MG63 (cell line): ENCODE measurements around the gene HADHA. TPM values are rescaled to one million over a fixed set of nuclear protein-coding genes. Genes with fewer than 3 reads are reported as not detected.

ENCODE experiments used
- DNase-seq: peaks from one replicate; pipeline ENCODE4 v3.0.0-alpha.2; 2020
- H3K27me3 ChIP-seq: fragments of 250-450 bp; sonication (Bioruptor Pico); 2 replicates; pipeline ENCODE4 v1.5.1; 2020; ENCODE audit warnings: mild to moderate bottlenecking, moderate library complexity
- H3K36me3 ChIP-seq: fragments of 250-450 bp; sonication (Bioruptor Pico); 2 replicates; pipeline ENCODE4 v1.5.1; 2020; ENCODE audit warnings: mild to moderate bottlenecking, moderate library complexity
- H3K4me3 ChIP-seq: fragments of 250-450 bp; sonication (Bioruptor Pico); 2 replicates; pipeline ENCODE4 v1.5.1; 2020; ENCODE audit warnings: mild to moderate bottlenecking, moderate library complexity
- H3K9me3 ChIP-seq: fragments of 250-450 bp; sonication (Bioruptor Pico); 2 replicates; pipeline ENCODE4 v1.5.1; 2020; ENCODE audit warnings: mild to moderate bottlenecking, moderate library complexity
- total RNA-seq: library from RNA; depleted of rRNA; stranded (reverse); fragments of >200 nt; shearing (Covaris generic); gene quantifications from 2 replicates; pipeline ENCODE4 v1.2.3, GENCODE V29; 2014; ENCODE audit warnings: low replicate concordance

Gene HADHA
- total RNA-seq, 1 experiment from 2014 or later: 141 TPM

GRCh38 chr2:26185954-26186770 lies 58.3 kb downstream of the HADHA start:
- H3K36me3 ChIP-seq: no peaks in the 10 kb centered on the region
- no peak for DNase-seq
- no peaks in the 10 kb centered on the region for H3K9me3 ChIP-seq
- H3K27me3 ChIP-seq: no peaks in the 10 kb centered on the region
- H3K4me3 ChIP-seq: no peak overlapping the region

- H3K36me3 ChIP-seq: no peaks in the 10 kb centered on the region
- no peak overlapping the region for H3K4me3 ChIP-seq
- no peaks in the 10 kb centered on the region for H3K27me3 ChIP-seq
- H3K9me3 ChIP-seq: no peaks in the 10 kb centered on the region
- DNase-seq: no peak
These were observed 59.0 kb downstream of the HADHA start for GRCh38 chr2:26185304-26185928.

- Histone ChIP-seq H3K36me3 (no peaks in the 10 kb centered on the region), H3K4me3 (no peak overlapping the region), H3K27me3 (no peaks in the 10 kb centered on the region), H3K9me3 (no peaks in the 10 kb centered on the region)
- DNase-seq: no peak
These were observed 59.7 kb downstream of the HADHA start for GRCh38 chr2:26184555-26185303.

- Histone ChIP-seq H3K27me3 (no peaks in the 10 kb centered on the region), H3K36me3 (no peaks in the 10 kb centered on the region), H3K9me3 (no peaks in the 10 kb centered on the region), H3K4me3 (no peak overlapping the region)
- DNase-seq: no peak
These were observed 60.3 kb downstream of the HADHA start for GRCh38 chr2:26184121-26184520.

- Histone ChIP-seq H3K9me3 (no peaks in the 10 kb centered on the region), H3K4me3 (no peak overlapping the region), H3K36me3 (no peaks in the 10 kb centered on the region), H3K27me3 (no peaks in the 10 kb centered on the region)
- no peak for DNase-seq
These were observed 61.4 kb downstream of the HADHA start for GRCh38 chr2:26182887-26183630.

GRCh38 chr2:26182441-26182840 lies 62.0 kb downstream of the HADHA start:
- no peak for DNase-seq
- Histone ChIP-seq H3K9me3 (no peaks in the 10 kb centered on the region), H3K27me3 (no peaks in the 10 kb centered on the region), H3K36me3 (no peaks in the 10 kb centered on the region), H3K4me3 (no peak overlapping the region)

- Histone ChIP-seq H3K4me3 (no peak overlapping the region), H3K9me3 (no peaks in the 10 kb centered on the region), H3K36me3 (no peaks in the 10 kb centered on the region), H3K27me3 (no peaks in the 10 kb centered on the region)
- DNase-seq: no peak
These were observed 65.0 kb downstream of the HADHA start for GRCh38 chr2:26179446-26179913.

GRCh38 chr2:26178746-26179436 lies 65.5 kb downstream of the HADHA start:
- H3K9me3 ChIP-seq: no peaks in the 10 kb centered on the region
- no peak for DNase-seq
- no peaks in the 10 kb centered on the region for H3K27me3 ChIP-seq
- H3K36me3 ChIP-seq: no peaks in the 10 kb centered on the region
- H3K4me3 ChIP-seq: no peak overlapping the region

GRCh38 chr2:26178246-26178645 lies 66.2 kb downstream of the HADHA start:
- no peak for DNase-seq
- Histone ChIP-seq H3K36me3 (no peaks in the 10 kb centered on the region), H3K9me3 (no peaks in the 10 kb centered on the region), H3K4me3 (no peak overlapping the region), H3K27me3 (no peaks in the 10 kb centered on the region)

GRCh38 chr2:26177122-26177521 lies 67.3 kb downstream of the HADHA start:
- no peaks in the 10 kb centered on the region for H3K9me3 ChIP-seq
- H3K27me3 ChIP-seq: no peaks in the 10 kb centered on the region
- no peaks in the 10 kb centered on the region for H3K36me3 ChIP-seq
- DNase-seq: no peak
- no peak overlapping the region for H3K4me3 ChIP-seq

GRCh38 chr2:26176279-26176615 lies 68.2 kb downstream of the HADHA start:
- H3K9me3 ChIP-seq: no peaks in the 10 kb centered on the region
- no peaks in the 10 kb centered on the region for H3K27me3 ChIP-seq
- no peak for DNase-seq
- no peak overlapping the region for H3K4me3 ChIP-seq
- H3K36me3 ChIP-seq: no peaks in the 10 kb centered on the region

- Histone ChIP-seq H3K27me3 (no peaks in the 10 kb centered on the region), H3K9me3 (no peaks in the 10 kb centered on the region), H3K4me3 (no peak overlapping the region), H3K36me3 (no peaks in the 10 kb centered on the region)
- DNase-seq: no peak
These were observed 68.8 kb downstream of the HADHA start for GRCh38 chr2:26175466-26176278.

GRCh38 chr2:26174691-26175465 lies 69.6 kb downstream of the HADHA start:
- no peak for DNase-seq
- no peak overlapping the region for H3K4me3 ChIP-seq
- no peaks in the 10 kb centered on the region for H3K36me3 ChIP-seq
- no peaks in the 10 kb centered on the region for H3K9me3 ChIP-seq
- H3K27me3 ChIP-seq: no peaks in the 10 kb centered on the region

- Histone ChIP-seq H3K9me3 (no peaks in the 10 kb centered on the region), H3K27me3 (no peaks in the 10 kb centered on the region), H3K36me3 (no peaks in the 10 kb centered on the region), H3K4me3 (no peak overlapping the region)
- no peak for DNase-seq
These were observed 70.5 kb downstream of the HADHA start for GRCh38 chr2:26173776-26174482.
